Neural progenitor cell (in vitro differentiated cells): ENCODE measurements around the gene COL6A6. TPM values are rescaled to one million over a fixed set of nuclear protein-coding genes. Genes with fewer than 3 reads are reported as not detected.

ENCODE experiments used
- DNase-seq: peaks from one replicate; pipeline ENCODE4 v3.0.0-alpha.2; 2016; ENCODE audit warnings: low spot score
- H2AFZ ChIP-seq: fragments of 200-600 bp; sonication (generic); replicated peaks from 2 replicates; pipeline ENCODE4 v1.6.1; 2016; ENCODE audit warnings: antibody characterized with exemption
- H3F3A ChIP-seq: fragments of 200-600 bp; sonication (generic); 2 replicates; pipeline ENCODE4 v1.6.1; 2016; ENCODE audit warnings: antibody characterized with exemption, low read depth
- H3K27ac ChIP-seq: fragments of 200-600 bp; sonication (generic); 2 replicates; pipeline ENCODE4 v1.5.1; 2016; ENCODE audit warnings: mild to moderate bottlenecking
- H3K27me3 ChIP-seq: fragments of 200-600 bp; sonication (generic); 2 replicates; pipeline ENCODE4 v1.6.1; 2016; ENCODE audit warnings: mild to moderate bottlenecking, moderate library complexity
- H3K36me3 ChIP-seq: fragments of 200-600 bp; sonication (generic); 2 replicates; pipeline ENCODE4 v1.5.1; 2016
- H3K4me1 ChIP-seq: fragments of 200-600 bp; sonication (generic); 2 replicates; pipeline ENCODE4 v1.6.1; 2016; ENCODE audit warnings: mixed run types
- H3K4me2 ChIP-seq: fragments of 200-600 bp; sonication (generic); 2 replicates; pipeline ENCODE4 v1.6.1; 2016
- H3K4me3 ChIP-seq: fragments of 200-600 bp; sonication (generic); 2 replicates; pipeline ENCODE4 v1.5.1; 2016
- H3K79me2 ChIP-seq: fragments of 200-600 bp; sonication (generic); 2 replicates; pipeline ENCODE4 v1.6.1; 2016; ENCODE audit warnings: low read depth
- H3K9ac ChIP-seq: fragments of 200-600 bp; sonication (generic); 2 replicates; pipeline ENCODE4 v1.6.1; 2016
- H3K9me3 ChIP-seq: fragments of 200-600 bp; sonication (generic); 2 replicates; pipeline ENCODE4 v1.5.1; 2016; ENCODE audit warnings: low read depth
- H4K20me1 ChIP-seq: fragments of 200-600 bp; sonication (generic); 2 replicates; pipeline ENCODE4 v1.6.1; 2016; ENCODE audit warnings: low read depth
- H3K27ac Mint-ChIP-seq: 3 replicates; pipeline ENCODE4 v1.8.0; 2021; ENCODE audit warnings: mixed read lengths
- H3K27me3 Mint-ChIP-seq: 2 replicates; pipeline ENCODE4 v1.8.0; 2022; ENCODE audit warnings: low read depth, mild to moderate bottlenecking, inconsistent platforms, moderate library complexity, mixed read lengths; ENCODE audit not compliant: insufficient read depth
- H3K36me3 Mint-ChIP-seq: 3 replicates; pipeline ENCODE4 v1.8.0; 2021; ENCODE audit warnings: mixed read lengths
- H3K4me1 Mint-ChIP-seq: 3 replicates; pipeline ENCODE4 v1.8.0; 2021; ENCODE audit warnings: mixed read lengths
- H3K4me3 Mint-ChIP-seq: 3 replicates; pipeline ENCODE4 v1.8.0; 2021; ENCODE audit warnings: mild to moderate bottlenecking, moderate library complexity, mixed read lengths
- H3K9me3 Mint-ChIP-seq: 3 replicates; pipeline ENCODE4 v1.8.0; 2020; ENCODE audit warnings: mixed read lengths
- CTCF ChIP-seq: fragments of 200-600 bp; sonication (generic); IDR thresholded peaks from 2 replicates; pipeline ENCODE4 v1.5.1; 2017; ENCODE audit warnings: antibody characterized with exemption, mild to moderate bottlenecking
- EZH2 ChIP-seq: fragments of 200-600 bp; sonication (generic); IDR thresholded peaks from 2 replicates; pipeline ENCODE4 v1.6.1; 2017; ENCODE audit warnings: antibody characterized with exemption, mild to moderate bottlenecking, moderate library complexity
- EZH2phosphoT487 ChIP-seq: fragments of 200-600 bp; sonication (generic); IDR thresholded peaks from 2 replicates; pipeline ENCODE4 v1.6.1; 2017; ENCODE audit warnings: antibody characterized with exemption
- total RNA-seq: library from RNA; depleted of rRNA; stranded (reverse); fragments of >200 nt; gene quantifications from 2 replicates; pipeline ENCODE4 v1.2.3, GENCODE V29; 2015; ENCODE audit warnings: low replicate concordance

The COL6A6 gene
- total RNA-seq, 1 donor from 2014 or later, result 0.13 TPM

- H3K27ac ChIP-seq, result no peak overlapping the region
- H3K4me3 Mint-ChIP-seq, result no peak overlapping the region
- H3K9ac ChIP-seq, result no peak overlapping the region
- H3K36me3 Mint-ChIP-seq, result no peaks in the 10 kb centered on the region
- H3K27me3 ChIP-seq, result no peaks in the 10 kb centered on the region
- no peak overlapping the region for H2AFZ ChIP-seq
- H3K4me3 ChIP-seq, result no peak overlapping the region
- no peaks in the 10 kb centered on the region for H3F3A ChIP-seq
- no peaks in the 10 kb centered on the region for H3K9me3 ChIP-seq
- H3K4me1 Mint-ChIP-seq, result peaks cover 8% of the 10 kb centered on the region
- no peak for DNase-seq
- no peaks in the 10 kb centered on the region for H3K36me3 ChIP-seq
- H3K9me3 Mint-ChIP-seq, result no peaks in the 10 kb centered on the region
- H3K27ac Mint-ChIP-seq, result no peak overlapping the region
- no peaks in the 10 kb centered on the region for H4K20me1 ChIP-seq
- H3K4me2 ChIP-seq, result no peak overlapping the region
- no peak for TF ChIP-seq EZH2
- no peak for TF ChIP-seq CTCF
- TF ChIP-seq EZH2phosphoT487, result no peak
- no peaks in the 10 kb centered on the region for H3K27me3 Mint-ChIP-seq
- H3K4me1 ChIP-seq, result no peaks in the 10 kb centered on the region
- no peaks in the 10 kb centered on the region for H3K79me2 ChIP-seq
These were observed 10.9 kb upstream of the COL6A6 start for GRCh38 chr3:130506031-130506430.

GRCh38 chr3:130507746-130508145, 9.2 kb upstream of the COL6A6 start:
- Histone ChIP-seq H2AFZ (no peak overlapping the region), H3F3A (no peaks in the 10 kb centered on the region), H3K4me2 (no peak overlapping the region), H3K36me3 (no peaks in the 10 kb centered on the region), H3K9ac (no peak overlapping the region), H3K27ac (no peak overlapping the region), H3K27me3 (no peaks in the 10 kb centered on the region), H3K4me3 (no peak overlapping the region), H3K79me2 (no peaks in the 10 kb centered on the region), H3K4me1 (no peaks in the 10 kb centered on the region), H4K20me1 (no peaks in the 10 kb centered on the region), H3K9me3 (no peaks in the 10 kb centered on the region)
- H3K4me3 Mint-ChIP-seq, result no peak overlapping the region
- H3K27me3 Mint-ChIP-seq, result no peaks in the 10 kb centered on the region
- H3K9me3 Mint-ChIP-seq, result no peaks in the 10 kb centered on the region
- H3K27ac Mint-ChIP-seq, result no peak overlapping the region
- TF ChIP-seq EZH2phosphoT487 (no peak), EZH2 (no peak), CTCF (no peak)
- no peak for DNase-seq
- H3K4me1 Mint-ChIP-seq, result peaks cover 8% of the 10 kb centered on the region
- H3K36me3 Mint-ChIP-seq, result no peaks in the 10 kb centered on the region

- Histone ChIP-seq H3K27ac (no peak overlapping the region), H3K4me3 (no peak overlapping the region), H3K4me2 (no peak overlapping the region), H3K4me1 (no peaks in the 10 kb centered on the region), H3K36me3 (no peaks in the 10 kb centered on the region), H3K9ac (no peak overlapping the region), H4K20me1 (no peaks in the 10 kb centered on the region), H3K79me2 (no peaks in the 10 kb centered on the region), H3F3A (no peaks in the 10 kb centered on the region), H2AFZ (peak overlapping the region; percentile 75), H3K27me3 (peaks cover 2% of the 10 kb centered on the region), H3K9me3 (no peaks in the 10 kb centered on the region)
- H3K4me3 Mint-ChIP-seq, result no peak overlapping the region
- H3K36me3 Mint-ChIP-seq, result no peaks in the 10 kb centered on the region
- H3K27ac Mint-ChIP-seq, result no peak overlapping the region
- peaks cover 8% of the 10 kb centered on the region for H3K4me1 Mint-ChIP-seq
- H3K27me3 Mint-ChIP-seq, result no peaks in the 10 kb centered on the region
- no peaks in the 10 kb centered on the region for H3K9me3 Mint-ChIP-seq
- peak; percentile 29 for DNase-seq
- TF ChIP-seq CTCF, result no peak
- no peak for TF ChIP-seq EZH2phosphoT487
- TF ChIP-seq EZH2, result no peak
These were observed 8.0 kb upstream of the COL6A6 start for GRCh38 chr3:130509008-130509407.
